ENCODE data around the gene HES3. TPM values are rescaled to one million over a fixed set of nuclear protein-coding genes. Genes with fewer than 3 reads are reported as not detected.

HES3 gene, protein sequence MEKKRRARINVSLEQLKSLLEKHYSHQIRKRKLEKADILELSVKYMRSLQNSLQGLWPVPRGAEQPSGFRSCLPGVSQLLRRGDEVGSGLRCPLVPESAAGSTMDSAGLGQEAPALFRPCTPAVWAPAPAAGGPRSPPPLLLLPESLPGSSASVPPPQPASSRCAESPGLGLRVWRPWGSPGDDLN
- polyA plus RNA-seq (2013, experiment 1 of 2) = 0.08 TPM
- polyA plus RNA-seq (2013, experiment 2 of 2) = 0.15 TPM

DNA sequence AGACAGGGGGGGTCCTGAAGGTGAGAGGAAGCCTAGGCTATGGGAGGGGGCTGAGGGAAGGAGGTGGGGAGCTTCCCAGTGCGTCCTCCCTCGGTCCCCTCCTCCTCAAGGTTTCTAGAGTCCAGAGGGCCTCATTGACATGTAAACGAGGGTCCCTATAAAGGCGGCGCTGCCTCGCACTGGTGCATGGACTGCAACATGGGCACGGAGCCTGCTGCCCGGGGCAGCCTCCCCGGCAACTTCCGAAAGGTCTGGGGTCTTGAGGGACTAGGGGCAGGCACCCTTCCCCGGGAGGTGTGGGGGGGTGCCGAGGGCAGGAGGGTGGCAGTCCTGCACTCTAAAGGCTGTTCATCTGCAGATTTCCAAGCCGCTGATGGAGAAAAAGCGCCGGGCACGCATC, at the start of gene HES3:
Gene HES3, plus strand, starts transcription at position 187 of the 400 bp plus-strand sequence. Its CDS starts 187 bp downstream, at position 374.
- H3K4me2 ChIP-seq (ENCODE audit: insufficient read depth, low read length, poor library complexity, severe bottlenecking) = peak within 1 kb of the TSS; percentile 14
- peak within 1 kb of the TSS; percentile 85 for H3K23ac ChIP-seq (ENCODE audit: low read depth, low read length, poor library complexity)
- peak within 1 kb of the TSS; percentile 51 for H2BK15ac ChIP-seq (ENCODE audit: low read length)
- no peak for DNase-seq (ENCODE audit: low spot score)
- H3K9me3 ChIP-seq (replicated peaks in 1 of 2; ENCODE audit: control insufficient read depth in 2 of 2, insufficient read depth in 1 of 2, low read depth in 1 of 2, low read length in 2 of 2) = no peaks in the 10 kb centered on the region
- H3K36me3 ChIP-seq (replicated peaks in 1 of 2; ENCODE audit: control insufficient read depth in 2 of 2, insufficient read depth in 2 of 2, low read length in 2 of 2) = no peaks in the 10 kb centered on the region
- H3K4me3 ChIP-seq (ENCODE audit: low read length in 2 of 2) = peak within 1 kb of the TSS in 1 of 2 donors; percentile 45
- no peak within 1 kb of the TSS for H3K9ac ChIP-seq (ENCODE audit: low read depth, low read length, poor library complexity)
- no peak within 1 kb of the TSS for H3K4ac ChIP-seq (ENCODE audit: low read length)
- no peak within 1 kb of the TSS for H2AFZ ChIP-seq (ENCODE audit: low read length)
- H3K18ac ChIP-seq (ENCODE audit: low read length) = peak within 1 kb of the TSS; percentile 32
- peaks cover 15 to 50% (median 20%) of the 10 kb centered on the region in 3 experiments for H3K27me3 ChIP-seq (ENCODE audit: control insufficient read depth in 3 of 3, insufficient read depth in 3 of 3, low read depth in 1 of 3, low read length in 3 of 3)
- H2BK12ac ChIP-seq (ENCODE audit: low read length) = peak within 1 kb of the TSS; percentile 32
- H3K27ac ChIP-seq (replicated peaks; ENCODE audit: low read length) = no peak within 1 kb of the TSS
- no peaks in the 10 kb centered on the region for H3K79me1 ChIP-seq (ENCODE audit: low read depth, low read length)
- WGBS, 2 donors (ENCODE audit: extremely low coverage in 2 of 2, insufficient read length in 2 of 2, insufficient replicate concordance in 1 of 2) = no CpG with 5 or more reads among the region's 16 CpGs
- H2AK5ac ChIP-seq (ENCODE audit: low read depth, low read length) = peak within 1 kb of the TSS; percentile 92
- peak within 1 kb of the TSS; percentile 92 for H3K14ac ChIP-seq (ENCODE audit: low read length)
- H3K4me1 ChIP-seq (ENCODE audit: control insufficient read depth in 2 of 2, insufficient read depth in 1 of 2, low read depth in 1 of 2, low read length in 2 of 2) = peaks cover 38 to 52% of the 10 kb centered on the region in 2 donors
- H2BK120ac ChIP-seq (ENCODE audit: low read depth, low read length) = no peak within 1 kb of the TSS
- no peak within 1 kb of the TSS for H4K91ac ChIP-seq (ENCODE audit: low read depth, low read length, poor library complexity)
- H2BK5ac ChIP-seq (ENCODE audit: low read length) = peak within 1 kb of the TSS; percentile 88
- H4K8ac ChIP-seq (ENCODE audit: low read depth, low read length) = no peak within 1 kb of the TSS

DNA sequence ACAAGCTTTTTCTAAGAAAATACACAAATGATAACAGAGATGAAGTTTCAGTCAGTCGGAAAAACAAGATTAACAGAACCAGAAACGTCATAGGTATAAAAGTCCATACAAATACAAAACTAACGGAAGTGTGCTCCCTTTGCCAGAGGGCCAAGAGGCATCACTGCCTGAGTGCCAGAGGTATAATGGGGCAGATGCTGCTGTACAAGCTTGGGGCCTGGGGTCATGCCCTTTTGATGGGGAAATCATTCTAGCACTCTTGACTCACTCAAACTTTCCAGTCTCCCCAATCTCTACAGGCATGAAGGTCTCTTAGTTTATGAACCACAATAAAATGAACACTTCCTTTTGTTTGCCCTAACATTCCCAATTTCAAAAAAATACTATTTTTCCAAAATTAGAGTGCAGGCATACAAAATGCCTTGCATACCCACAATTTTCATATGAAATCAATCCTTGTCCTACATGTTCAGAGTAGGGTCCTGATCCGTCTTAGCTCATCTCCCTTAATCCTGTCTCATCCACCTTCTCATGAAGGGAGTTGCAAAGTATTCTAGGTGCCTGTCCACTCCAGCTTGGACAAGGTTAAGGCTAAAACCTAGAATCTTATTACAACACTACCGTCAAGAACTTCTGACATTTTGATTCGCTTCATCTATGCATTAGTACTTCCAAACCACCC, 46.1 kb upstream of the HES3 start:
- Histone ChIP-seq H4K91ac (ENCODE audit: low read depth, low read length, poor library complexity) (no peak overlapping the region), H2BK120ac (ENCODE audit: low read depth, low read length) (no peak overlapping the region), H4K8ac (ENCODE audit: low read depth, low read length) (no peak overlapping the region), H2AK5ac (ENCODE audit: low read depth, low read length) (no peak overlapping the region), H3K4ac (ENCODE audit: low read length) (no peak overlapping the region), H2BK12ac (ENCODE audit: low read length) (no peak overlapping the region), H3K27ac (replicated peaks; ENCODE audit: low read length) (no peak overlapping the region), H3K14ac (ENCODE audit: low read length) (no peak overlapping the region), H3K79me1 (ENCODE audit: low read depth, low read length) (peaks cover 8% of the 10 kb centered on the region), H3K36me3 (replicated peaks in 1 of 2; ENCODE audit: control insufficient read depth in 2 of 2, insufficient read depth in 2 of 2, low read length in 2 of 2) (peaks cover 25 to 51% of the 10 kb centered on the region in 2 donors), H3K4me1 (ENCODE audit: control insufficient read depth in 2 of 2, insufficient read depth in 1 of 2, low read depth in 1 of 2, low read length in 2 of 2) (peaks cover 6 to 14% of the 10 kb centered on the region in 2 donors), H3K9me3 (replicated peaks in 1 of 2; ENCODE audit: control insufficient read depth in 2 of 2, insufficient read depth in 1 of 2, low read depth in 1 of 2, low read length in 2 of 2) (no peaks in the 10 kb centered on the region), H3K27me3 (ENCODE audit: control insufficient read depth in 3 of 3, insufficient read depth in 3 of 3, low read depth in 1 of 3, low read length in 3 of 3) (no peaks in the 10 kb centered on the region), H3K23ac (ENCODE audit: low read depth, low read length, poor library complexity) (no peak overlapping the region), H3K9ac (ENCODE audit: low read depth, low read length, poor library complexity) (no peak overlapping the region), H3K18ac (ENCODE audit: low read length) (no peak overlapping the region), H2AFZ (ENCODE audit: low read length) (no peak overlapping the region), H2BK15ac (ENCODE audit: low read length) (no peak overlapping the region), H3K4me3 (ENCODE audit: low read length in 2 of 2) (peak overlapping the region in 1 of 2 donors; percentile 94), H2BK5ac (ENCODE audit: low read length) (no peak overlapping the region), H3K4me2 (ENCODE audit: insufficient read depth, low read length, poor library complexity, severe bottlenecking) (no peak overlapping the region)
- no peak for DNase-seq (ENCODE audit: low spot score)
- WGBS, 2 donors (ENCODE audit: extremely low coverage in 2 of 2, insufficient read length in 2 of 2, insufficient replicate concordance in 1 of 2) = no CpG with 5 or more reads among the region's 6 CpGs

DNA sequence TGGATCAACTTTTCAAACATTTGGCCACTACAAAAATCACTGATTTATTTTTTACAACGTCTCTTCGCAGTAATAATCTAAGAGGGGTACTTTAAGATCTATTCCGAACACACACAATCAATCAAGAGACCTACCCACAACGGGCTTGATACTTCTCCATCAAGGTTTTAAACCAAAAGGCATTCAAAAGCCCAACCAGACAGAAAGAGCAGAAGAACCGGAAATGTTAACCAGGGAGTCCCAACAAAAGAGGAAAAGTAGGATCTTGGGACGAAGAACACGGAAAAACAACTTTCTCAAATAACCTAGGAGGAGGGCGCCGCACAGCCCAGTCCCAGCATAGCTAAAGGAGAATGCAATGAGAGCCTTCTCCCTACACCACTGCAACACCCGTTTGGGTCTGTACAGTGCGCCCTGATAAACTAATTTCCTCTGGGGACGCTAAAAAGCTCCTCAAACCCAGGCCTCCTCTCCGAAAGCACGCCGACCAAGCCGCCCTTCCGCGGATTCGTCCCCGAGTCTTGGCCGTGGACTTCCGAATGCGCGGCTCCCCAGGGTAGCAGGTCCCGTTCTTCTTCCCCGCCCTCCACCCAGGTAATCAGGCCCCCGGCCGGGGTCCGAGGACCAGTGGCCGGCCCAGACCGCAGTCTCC, 45.2 kb upstream of the HES3 start:
- H2AK5ac ChIP-seq (ENCODE audit: low read depth, low read length) = peak overlapping the region; percentile 94
- peak overlapping the region; percentile 70 for H2AFZ ChIP-seq (ENCODE audit: low read length)
- WGBS, 2 donors (ENCODE audit: extremely low coverage in 2 of 2, insufficient read length in 2 of 2, insufficient replicate concordance in 1 of 2) = no CpG with 5 or more reads among the region's 31 CpGs
- DNase-seq (ENCODE audit: low spot score) = no peak
- H3K14ac ChIP-seq (ENCODE audit: low read length) = peak overlapping the region; percentile 96
- no peak overlapping the region for H3K27ac ChIP-seq (replicated peaks; ENCODE audit: low read length)
- H3K9me3 ChIP-seq (replicated peaks in 1 of 2; ENCODE audit: control insufficient read depth in 2 of 2, insufficient read depth in 1 of 2, low read depth in 1 of 2, low read length in 2 of 2) = no peaks in the 10 kb centered on the region
- no peak overlapping the region for H2BK120ac ChIP-seq (ENCODE audit: low read depth, low read length)
- H2BK15ac ChIP-seq (ENCODE audit: low read length) = no peak overlapping the region
- peaks cover 8% of the 10 kb centered on the region for H3K79me1 ChIP-seq (ENCODE audit: low read depth, low read length)
- peaks cover 18 to 43% of the 10 kb centered on the region in 2 donors for H3K36me3 ChIP-seq (replicated peaks in 1 of 2; ENCODE audit: control insufficient read depth in 2 of 2, insufficient read depth in 2 of 2, low read length in 2 of 2)
- H3K4me3 ChIP-seq (ENCODE audit: low read length in 2 of 2) = peak overlapping the region; percentile 94 to 98
- peak overlapping the region; percentile 61 for H2BK5ac ChIP-seq (ENCODE audit: low read length)
- H3K4me1 ChIP-seq (ENCODE audit: control insufficient read depth in 2 of 2, insufficient read depth in 1 of 2, low read depth in 1 of 2, low read length in 2 of 2) = peaks cover 6 to 14% of the 10 kb centered on the region in 2 donors
- H4K91ac ChIP-seq (ENCODE audit: low read depth, low read length, poor library complexity) = no peak overlapping the region
- H3K9ac ChIP-seq (ENCODE audit: low read depth, low read length, poor library complexity) = peak overlapping the region; percentile 100
- no peaks in the 10 kb centered on the region for H3K27me3 ChIP-seq (ENCODE audit: control insufficient read depth in 3 of 3, insufficient read depth in 3 of 3, low read depth in 1 of 3, low read length in 3 of 3)
- H4K8ac ChIP-seq (ENCODE audit: low read depth, low read length) = no peak overlapping the region
- peak overlapping the region; percentile 62 for H3K4me2 ChIP-seq (ENCODE audit: insufficient read depth, low read length, poor library complexity, severe bottlenecking)
- H2BK12ac ChIP-seq (ENCODE audit: low read length) = no peak overlapping the region
- peak overlapping the region; percentile 97 for H3K18ac ChIP-seq (ENCODE audit: low read length)
- H3K23ac ChIP-seq (ENCODE audit: low read depth, low read length, poor library complexity) = peak overlapping the region; percentile 100
- H3K4ac ChIP-seq (ENCODE audit: low read length) = peak overlapping the region; percentile 78
